HG03045 (cell line): ENCODE results near the gene TCF4.

Source experiments
- ATAC-seq: cut with Tn5 transposase; IDR thresholded peaks from one replicate; pipeline ENCODE4 v1.9.1; 2021; ENCODE audit warnings: mild to moderate bottlenecking, moderate library complexity; ENCODE audit not compliant: unreplicated experiment

Gene TCF4

DNA sequence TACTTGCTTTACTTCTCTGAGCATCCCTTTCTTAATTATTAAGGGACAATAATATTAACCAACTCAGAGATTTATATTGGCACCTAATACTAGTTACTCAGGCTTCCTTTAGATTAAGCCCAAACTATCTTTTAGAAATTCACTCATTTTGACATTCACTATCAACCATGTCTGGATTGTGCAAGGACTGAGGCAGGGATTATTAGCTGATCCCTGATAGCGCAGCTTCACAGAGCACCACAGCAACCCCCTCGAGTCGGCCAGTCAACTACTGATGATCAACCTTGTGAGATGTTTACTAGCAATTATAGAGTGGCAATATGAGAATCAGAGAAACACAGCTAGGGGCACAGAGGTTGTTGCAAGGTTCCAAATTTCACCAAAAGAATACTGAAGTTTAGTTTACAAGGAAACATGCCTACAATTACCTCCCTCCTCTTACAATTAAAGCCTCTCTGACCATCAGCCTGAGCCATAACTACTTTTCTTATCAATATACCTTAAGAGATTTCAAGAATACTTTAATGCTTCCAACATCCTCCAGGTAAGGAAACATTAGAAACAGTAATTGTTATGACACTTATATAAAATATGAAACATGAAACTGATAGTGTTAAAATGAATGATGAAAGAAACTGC lies 191.6 kb downstream of the TCF4 start:
- ATAC-seq = no peak

DNA sequence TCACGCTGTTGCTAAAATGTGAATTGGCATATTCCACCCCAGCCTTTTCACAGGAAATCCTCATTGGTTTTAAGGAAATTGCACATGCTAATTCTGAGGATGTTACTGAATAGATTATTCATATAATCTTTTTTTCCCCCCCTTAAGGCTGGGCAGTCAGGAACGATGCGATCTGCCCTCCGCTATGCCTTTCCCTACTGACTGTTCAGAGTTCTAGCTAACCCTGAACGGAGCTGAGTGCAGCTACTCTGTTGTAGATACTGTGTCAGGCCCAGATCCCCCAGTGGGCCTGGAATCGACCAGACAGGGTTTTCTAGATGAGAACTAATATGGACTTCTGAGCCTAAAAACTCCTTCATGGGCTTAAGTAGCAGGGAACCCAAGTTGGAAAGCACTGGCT lies 192.2 kb downstream of the TCF4 start:
- ATAC-seq = no peak

DNA sequence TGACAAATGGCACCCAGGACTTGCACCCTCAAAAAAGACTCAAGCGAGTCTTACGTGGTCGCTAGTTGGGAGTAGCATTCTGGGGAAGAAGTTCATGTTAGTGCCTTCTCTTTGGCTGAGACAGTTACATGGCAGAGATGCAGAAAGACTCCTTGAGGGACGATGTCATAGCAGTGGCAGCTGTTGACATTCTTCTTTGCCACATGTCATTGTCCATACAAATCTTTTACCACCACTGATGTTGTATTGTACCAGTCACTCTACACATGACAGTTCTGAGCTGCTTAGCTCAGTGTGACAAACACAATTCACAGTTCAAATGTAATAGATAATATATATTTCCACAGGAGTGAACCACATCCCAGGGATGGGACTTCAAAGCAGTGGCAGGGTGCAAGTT lies 197.1 kb downstream of the TCF4 start:
- no peak for ATAC-seq

DNA sequence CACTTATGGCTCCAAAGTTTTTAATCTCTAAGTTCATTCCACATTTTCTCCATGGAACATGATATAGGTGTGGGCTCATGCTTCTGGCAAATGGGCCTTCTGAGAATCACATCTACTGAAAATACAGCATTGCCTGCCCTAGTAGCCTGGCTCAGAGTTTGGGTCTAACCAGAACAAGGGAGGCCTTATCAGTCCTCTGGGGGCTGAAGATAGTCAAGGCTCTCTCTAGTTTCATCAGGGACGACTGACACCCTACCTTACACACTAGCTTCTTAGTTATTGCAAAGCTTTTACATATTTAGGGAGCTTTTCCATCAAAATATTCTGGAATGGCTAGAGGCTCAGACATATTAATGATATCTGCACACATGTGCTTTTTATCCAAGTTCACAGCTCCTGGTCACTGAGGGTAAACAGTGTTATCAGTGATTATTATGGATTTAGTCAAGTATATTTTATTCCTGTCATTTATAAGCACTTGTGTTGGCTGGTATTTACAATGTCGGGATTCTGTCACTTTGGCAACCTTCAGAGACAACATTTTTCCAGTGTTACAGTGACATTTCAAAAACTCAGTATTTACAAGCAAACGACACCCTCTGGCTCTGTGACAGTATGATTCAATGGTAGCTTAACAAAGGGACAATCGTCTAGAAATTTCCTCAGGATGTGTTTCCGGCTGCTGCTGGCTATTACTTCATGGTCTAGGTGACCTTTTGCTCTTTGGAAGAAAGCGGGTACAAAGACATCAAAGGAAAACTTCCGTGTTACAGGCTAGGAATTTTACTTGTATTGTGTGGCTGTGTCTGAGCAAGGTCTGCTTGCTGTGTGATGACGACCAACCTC lies 200.6 kb downstream of the TCF4 start:
- ATAC-seq = no peak

DNA sequence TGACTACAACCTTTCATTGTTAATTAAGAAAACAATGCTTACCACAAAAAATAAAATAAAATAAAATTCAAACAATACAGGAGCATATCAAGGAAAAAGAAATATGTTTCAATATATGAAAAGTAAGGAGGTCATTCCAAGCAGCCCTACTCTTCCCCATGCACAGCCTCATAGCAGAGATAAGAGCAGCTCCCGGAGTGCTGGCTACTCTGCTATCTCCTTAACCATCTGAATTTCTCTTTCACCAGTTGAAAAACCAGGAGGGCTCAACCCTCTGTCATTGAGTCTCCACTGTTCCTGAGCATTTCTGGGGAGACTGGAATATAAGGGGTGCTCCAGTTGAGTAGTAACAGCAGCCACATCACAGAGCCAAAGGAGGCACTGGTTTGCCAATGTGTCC lies 201.4 kb downstream of the TCF4 start:
- no peak for ATAC-seq

DNA sequence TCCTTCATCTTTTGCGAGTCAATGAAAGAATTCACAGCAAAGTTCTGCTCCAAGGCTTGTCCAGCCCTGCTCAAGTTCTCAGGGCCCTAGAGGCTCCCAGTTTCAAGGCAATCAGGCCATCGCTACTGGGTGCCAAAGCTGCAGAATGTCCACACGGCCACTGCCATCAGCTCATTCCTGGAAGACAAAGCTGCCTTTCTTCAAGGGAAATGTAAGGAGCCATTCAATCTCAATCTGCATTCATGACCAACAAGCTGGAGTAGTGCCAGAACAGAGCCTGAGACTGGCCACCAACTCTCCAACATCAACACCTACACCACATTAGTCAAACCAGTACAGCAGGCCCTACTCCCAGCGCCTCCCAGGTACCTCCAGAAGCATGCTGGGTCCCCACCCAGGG lies 202.2 kb downstream of the TCF4 start:
- ATAC-seq = no peak

DNA sequence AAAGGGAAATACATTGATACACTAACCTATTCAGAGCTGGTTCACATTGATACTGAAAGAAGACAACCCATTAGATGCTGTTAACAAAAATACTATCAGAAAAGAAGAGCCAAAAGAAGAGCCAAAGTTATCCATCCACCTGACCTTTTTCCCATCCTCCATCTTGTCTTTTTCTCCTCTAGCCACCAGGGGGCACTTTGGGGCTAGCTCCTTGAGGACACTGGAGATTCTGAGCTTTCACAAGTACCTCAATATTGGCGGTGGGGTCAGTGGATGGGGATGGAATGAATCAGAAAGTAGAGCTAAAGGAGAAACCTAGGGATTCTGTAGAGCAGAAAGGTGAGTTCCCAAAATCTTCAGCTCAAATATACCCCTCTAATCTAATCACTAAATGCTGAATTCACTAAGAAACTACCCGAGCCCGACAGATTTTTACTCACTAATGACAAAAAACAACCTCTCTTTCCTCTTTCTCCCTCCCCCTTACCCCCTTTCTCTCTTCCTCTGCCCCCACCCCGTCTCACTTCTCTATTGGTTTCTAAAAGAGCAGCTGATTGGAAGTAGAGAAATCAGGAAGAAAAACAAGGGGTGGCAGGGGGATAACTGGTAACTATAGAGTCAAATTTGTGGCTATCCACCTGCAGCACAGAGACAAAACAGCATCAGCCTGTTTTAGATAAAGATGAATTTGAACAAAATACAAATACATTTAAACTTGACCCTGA lies 203.3 kb downstream of the TCF4 start:
- no peak for ATAC-seq

DNA sequence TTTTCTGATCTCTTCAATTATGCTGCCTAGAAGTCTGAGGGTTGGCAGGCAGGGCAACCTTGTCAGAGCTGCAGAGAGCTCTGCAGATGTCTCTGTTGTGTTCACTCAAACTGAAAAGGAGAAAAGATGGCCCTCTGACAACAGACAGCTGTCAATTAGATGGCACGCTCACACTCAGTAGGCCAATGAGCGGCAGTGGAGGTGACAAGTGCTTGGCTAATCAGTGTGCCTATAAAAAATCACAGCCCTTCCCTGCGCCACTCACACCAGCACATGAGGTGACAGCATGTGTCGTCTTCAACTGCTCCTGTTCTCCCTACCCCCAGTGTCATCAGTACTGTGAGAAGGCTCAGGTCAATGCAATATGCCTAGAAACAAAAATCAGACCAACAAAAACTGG lies 203.9 kb downstream of the TCF4 start:
- ATAC-seq = no peak

DNA sequence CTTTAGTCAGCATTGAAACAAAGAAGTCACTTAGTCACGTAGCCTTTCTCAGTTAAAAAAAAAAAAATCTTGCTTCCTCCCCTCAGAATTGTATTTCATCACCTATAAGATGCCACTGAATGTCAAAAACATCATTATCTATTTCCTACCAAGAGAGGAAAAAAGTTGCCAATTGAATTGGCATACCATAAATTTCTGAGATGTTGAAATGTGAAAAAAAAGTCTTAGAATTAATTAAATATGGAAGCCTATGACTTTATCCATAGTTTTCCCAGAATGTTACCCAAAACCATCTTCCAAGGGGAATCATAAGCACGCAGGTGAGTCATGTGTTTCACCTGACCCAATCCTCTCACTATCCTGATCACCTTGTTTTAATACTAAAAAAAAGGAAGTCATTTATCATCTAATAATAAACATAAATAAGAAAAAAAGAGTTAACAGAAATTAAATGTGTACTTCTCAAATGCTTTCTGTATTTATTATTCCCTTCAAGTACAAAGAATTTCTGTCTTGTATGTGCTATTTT lies 205.7 kb downstream of the TCF4 start:
- no peak for ATAC-seq

DNA sequence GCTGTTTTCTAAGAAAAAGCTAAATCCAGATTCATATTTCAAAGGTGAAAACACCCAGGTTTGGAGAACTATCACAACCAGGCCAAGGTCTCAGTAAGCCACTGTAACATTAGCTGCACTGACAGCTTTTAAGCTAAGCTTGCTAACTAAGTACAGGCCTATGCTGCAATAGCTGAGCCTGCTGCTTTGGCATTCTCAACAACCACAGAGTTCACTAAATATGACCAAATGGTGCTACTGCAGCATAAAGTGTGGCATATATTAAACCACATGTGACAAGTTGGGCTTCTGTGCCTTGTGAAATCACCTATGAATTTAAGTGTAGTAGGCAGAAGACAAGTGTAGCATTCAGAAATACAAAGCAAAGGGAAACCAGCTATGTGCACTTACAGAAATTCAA lies 206.7 kb downstream of the TCF4 start:
- no peak for ATAC-seq

DNA sequence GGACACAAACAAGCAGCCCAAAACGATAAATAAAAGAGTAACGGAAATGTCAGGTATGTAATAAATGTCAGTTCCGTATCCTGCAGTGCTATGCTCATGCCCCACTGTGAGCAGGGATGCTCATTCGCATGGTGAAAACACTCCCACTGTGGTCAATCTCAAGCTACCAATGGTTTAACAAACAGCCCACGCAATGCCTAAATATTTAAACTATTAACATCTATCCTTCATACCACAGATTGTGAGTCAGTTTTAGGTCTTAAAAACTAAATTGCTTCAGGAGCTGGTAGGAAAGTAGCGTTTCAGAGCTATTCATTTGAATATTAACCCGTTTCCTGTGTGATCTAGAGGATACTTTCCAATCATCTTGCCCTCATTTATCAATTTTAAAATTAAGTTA lies 207.4 kb downstream of the TCF4 start:
- ATAC-seq = no peak

DNA sequence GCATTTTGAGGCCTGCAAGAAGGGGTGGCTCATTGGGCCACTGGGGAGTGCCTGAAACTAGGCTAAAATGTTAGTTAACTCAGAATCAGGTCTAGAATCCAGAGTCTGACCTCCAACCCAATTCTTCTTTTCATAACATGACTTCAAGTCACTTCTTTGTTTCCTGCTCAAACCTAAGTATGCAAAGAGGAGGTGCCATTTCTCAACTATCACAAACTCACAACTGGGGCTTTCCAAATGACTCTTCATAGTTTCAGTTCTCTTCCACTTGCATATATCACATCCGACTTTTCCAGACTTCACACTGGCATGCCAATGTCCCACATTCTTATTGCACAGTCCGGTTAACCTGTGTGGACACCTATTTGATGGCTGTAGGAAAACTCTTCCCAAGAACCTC lies 211.6 kb downstream of the TCF4 start:
- ATAC-seq = peak; percentile 90

DNA sequence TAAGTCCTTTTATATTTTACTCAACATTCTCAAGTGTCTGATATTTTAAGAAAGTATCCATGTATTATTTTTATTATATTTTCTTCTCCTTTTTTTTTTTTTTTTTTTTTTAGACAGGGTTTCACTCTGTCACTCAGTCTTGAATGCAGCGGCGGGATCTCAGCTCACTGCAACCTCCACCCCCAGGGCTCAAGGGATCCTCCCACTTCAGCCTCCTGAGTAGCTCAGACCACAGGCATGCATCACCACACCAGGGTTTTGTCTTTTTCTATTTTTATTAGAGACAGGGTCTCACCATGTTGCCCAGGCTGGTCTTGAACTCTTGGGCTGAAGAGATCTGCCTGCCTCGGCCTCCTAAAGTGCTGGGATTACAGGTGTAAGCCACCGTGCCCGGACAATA lies 212.1 kb downstream of the TCF4 start:
- ATAC-seq = no peak

DNA sequence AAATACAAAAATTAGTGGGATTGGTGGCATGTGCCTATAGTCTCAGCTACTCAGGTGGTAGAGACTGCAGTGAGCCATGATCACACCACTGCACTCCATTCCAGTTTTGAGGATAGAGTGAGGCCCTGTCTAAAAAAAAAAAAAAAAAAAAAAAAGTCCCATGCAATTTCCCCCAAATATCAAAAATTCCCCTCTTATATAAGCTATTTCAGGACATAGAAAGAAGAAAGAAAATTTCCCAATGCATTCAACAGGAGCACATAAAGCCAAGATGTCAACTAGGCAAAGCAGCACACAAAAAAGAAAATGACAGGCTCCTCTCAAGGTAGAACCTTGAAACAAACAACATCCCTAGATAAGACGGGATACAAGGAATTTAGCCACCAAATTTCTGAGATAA lies 213.3 kb downstream of the TCF4 start:
- ATAC-seq = no peak

DNA sequence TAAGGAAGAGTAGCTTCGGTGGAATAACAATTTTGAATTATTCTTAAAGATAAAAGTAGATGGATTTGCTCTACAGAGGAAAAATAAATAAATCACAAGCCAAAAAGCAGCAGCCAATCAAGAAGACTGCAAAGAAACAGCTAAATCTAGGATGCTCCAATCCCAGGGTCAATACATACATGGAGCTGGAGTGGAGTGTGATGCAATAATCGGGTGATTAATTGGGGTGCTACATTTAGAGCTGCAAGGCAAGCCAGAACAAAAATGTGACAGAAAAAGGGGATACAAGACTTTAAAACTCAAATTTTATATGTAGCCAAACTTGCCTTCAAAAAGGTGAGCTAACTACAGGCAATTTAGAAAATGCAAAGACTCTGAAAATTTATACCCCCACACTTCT lies 215.8 kb downstream of the TCF4 start:
- ATAC-seq = no peak

DNA sequence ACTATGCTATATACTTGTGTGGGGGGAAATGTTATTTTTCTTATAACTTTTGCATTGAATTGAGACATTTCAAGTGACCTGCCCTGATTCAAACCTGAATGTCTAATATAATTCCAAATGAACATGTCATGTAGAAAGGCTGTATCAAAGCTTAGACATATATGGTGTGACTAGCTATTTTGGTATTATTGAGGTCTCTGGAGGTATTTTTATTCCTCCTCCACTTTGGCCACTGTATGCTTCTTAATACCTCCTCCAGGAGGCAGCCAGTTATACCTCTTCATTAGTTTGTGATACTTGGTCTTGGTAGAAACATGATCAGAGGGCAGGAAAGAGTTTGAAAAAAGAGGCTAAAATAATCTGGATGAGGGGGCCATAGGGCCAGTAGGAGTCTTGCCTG lies 217.1 kb downstream of the TCF4 start:
- ATAC-seq = no peak

DNA sequence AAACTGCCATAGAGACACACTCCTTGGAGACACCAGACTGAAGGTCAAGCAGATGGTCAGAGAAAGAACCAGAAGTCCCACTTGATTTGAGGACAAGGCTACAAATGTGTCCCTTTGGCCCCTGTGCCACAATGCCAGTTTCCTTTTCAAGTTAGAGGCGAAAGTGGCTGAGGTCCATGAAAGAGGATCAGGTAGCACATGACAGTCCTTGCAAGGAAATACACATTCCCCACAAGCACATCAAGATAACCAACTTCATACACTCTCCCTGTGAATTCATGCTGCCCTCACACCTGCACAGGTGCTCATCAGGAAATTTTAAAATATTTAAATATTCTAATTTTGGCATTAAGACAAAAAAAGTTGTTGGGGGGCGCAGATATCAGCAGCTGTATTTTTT lies 218.6 kb downstream of the TCF4 start:
- no peak for ATAC-seq

DNA sequence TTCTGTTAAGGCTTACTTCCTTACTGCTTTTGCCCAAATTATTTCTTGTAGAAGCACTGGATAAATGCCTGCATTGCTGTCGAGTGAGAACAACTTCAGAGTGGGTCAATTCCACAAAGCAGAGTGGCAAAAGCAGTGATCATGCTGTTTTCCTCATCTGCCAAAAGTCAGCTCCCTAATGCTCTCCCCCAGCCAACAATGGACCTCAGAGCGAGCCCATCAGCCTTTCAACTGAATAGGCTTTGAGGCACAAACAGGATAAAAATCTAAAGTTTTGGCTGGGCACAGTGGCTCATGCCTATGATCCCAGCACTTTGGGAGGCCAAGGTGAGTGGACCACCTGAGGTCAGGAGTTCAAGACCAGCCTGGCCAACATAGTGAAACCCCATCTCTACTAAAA lies 222.7 kb downstream of the TCF4 start:
- ATAC-seq = no peak

DNA sequence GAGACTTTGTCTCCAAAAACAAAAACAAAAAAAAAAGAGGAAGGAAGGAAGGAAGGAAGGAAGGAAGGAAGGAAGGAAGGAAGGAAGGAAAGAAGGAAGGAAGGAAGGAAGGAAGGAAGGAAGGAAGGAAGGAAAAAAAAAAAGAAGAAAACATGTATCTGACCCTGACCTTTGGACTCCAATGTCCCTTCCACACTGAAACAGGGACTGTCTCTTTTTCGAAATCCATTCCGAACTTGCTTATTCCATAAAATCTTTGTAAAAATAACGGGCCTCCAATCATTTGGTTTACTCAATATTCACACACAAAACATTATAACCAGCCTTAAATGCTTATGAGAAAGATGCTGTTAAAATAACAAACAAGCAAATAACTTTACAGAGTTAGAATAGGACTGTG lies 225.7 kb downstream of the TCF4 start:
- ATAC-seq = no peak

DNA sequence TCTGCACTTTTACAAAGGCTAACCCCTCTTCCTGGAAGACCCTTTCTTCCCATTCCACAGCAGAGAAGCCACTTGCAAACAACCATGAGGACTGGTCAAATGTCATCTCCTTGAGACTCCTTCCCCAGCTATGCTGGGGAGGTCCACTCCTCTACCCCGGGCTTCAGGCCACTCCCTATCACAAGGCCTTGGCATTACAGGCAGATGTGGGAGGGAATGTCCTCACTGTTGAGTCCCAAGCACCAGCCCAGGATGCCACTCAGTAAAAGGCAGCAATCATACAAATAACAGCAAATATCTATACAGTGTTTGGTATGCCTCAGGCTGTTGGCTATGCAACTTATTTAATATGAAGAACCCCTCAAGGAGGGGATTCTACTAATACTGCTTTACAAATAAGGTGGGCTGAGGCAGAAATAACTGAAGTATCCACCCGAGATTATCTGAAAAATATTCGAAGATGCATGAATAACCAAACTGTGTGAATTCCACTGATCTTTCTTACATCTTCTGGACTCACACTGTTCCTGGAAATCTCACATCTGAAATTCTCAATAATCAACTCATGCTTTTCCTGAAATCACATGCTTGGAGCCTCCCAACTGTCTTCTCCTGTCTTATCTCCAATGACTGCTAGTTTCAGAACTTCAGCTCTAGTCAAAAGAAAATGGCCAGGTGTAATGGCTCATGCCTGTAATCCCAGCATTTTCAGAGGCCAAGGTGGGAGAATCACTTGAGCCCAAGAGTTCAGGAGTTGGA lies 226.3 kb downstream of the TCF4 start:
- ATAC-seq = no peak

DNA sequence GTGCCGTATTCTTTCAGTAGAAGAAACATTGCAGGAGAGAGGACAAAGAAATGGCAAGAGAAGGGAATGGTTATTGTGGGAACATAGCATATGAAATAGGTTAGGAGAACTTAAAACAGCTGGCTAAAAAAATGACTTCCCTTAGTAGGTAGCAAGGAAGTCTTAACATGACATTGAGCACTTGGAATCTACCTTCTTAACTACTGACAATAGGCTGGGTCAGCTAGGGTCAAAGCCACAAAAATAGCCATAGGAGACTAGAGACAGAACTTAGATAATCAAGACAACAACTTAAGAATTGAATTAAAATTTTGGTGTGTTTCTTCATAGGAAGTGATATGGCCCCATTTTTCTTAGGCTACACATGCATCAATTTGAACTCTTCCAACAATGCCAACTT lies 227.9 kb downstream of the TCF4 start:
- ATAC-seq = no peak
